Measurements from ENCODE around the gene B2M. TPM values are rescaled to one million over a fixed set of nuclear protein-coding genes. Genes with fewer than 3 reads are reported as not detected.

The B2M gene
- total RNA-seq, 4 donors from 2014 or later = 1,151 to 3,314 (median 1,975) TPM

GRCh38 chr15:44729408-44730127 lies 18.3 kb downstream of the B2M start:
- WGBS, 2 donors (ENCODE audit: low coverage in 1 of 2) = 4 to 5% methylated on average over 6 to 16 of the region's 21 CpGs
- H3K27me3 ChIP-seq = no peaks in the 10 kb centered on the region
- peak; percentile 1 for ATAC-seq
- peaks cover 0 to 58% (median 8%) of the 10 kb centered on the region in 3 donors for H3K4me1 ChIP-seq
- peak overlapping the region; percentile 83 to 96 (median 94) for H3K27ac ChIP-seq
- peak overlapping the region; percentile 50 to 75 for H3K4me3 ChIP-seq
- H3K36me3 ChIP-seq = peaks cover 0 to 12% of the 10 kb centered on the region in 2 donors
- TF ChIP-seq POLR2AphosphoS5 (IDR thresholded peaks at IDR 0.05) = no peak
- no peak for TF ChIP-seq EP300 (IDR thresholded peaks at IDR 0.05)
- no peaks in the 10 kb centered on the region for H3K9me3 ChIP-seq

DNA sequence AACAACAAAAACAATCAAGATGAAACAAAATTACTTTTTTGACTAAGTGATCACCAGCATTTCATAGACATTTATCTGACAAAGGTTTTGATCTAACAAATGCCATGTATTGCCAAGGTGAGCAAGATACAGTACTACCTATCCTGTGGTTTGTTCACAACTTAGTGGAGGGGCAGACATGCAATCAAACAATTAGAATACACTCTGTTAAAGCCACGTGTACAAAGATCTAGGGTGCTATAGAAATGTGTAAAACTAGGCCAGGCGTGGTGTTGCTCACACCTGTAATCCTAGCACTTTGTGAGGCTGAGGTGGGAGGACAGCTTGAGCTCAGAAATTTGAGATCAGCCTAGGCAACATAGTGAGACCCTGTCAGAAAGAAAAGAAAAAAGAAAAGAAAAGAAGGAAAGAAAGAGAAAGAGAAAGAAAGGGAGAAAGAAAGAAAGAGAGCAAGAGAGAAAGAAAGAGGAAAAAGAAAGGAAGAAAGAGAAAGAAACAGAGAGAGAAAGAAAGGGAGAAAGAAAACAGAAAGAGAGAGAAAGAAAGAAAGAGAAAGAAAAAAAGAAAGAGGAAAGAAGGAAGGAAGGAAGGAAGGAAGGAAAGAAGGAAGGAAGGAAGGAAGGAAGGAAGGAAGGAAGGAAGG lies 23.6 kb downstream of the B2M start:
- Histone ChIP-seq H3K36me3 (peaks cover 0 to 12% of the 10 kb centered on the region in 2 donors), H3K4me3 (no peak overlapping the region), H3K27me3 (no peaks in the 10 kb centered on the region), H3K9me3 (no peaks in the 10 kb centered on the region), H3K27ac (peak overlapping the region in 2 of 4 donors; percentile 19 to 58), H3K4me1 (peaks cover 0 to 36% (median 3%) of the 10 kb centered on the region in 3 donors)
- no peak for ATAC-seq
- no peak for TF ChIP-seq POLR2A (IDR thresholded peaks at IDR 0.05)
- no peak for TF ChIP-seq POLR2AphosphoS5 (IDR thresholded peaks at IDR 0.05)
- no peak for TF ChIP-seq EP300 (IDR thresholded peaks at IDR 0.05)
- no peak for TF ChIP-seq CTCF (IDR thresholded peaks at IDR 0.05)
- WGBS, 2 donors (ENCODE audit: low coverage in 1 of 2) = 60 to 67% methylated on average over 2 of the region's 2 CpGs

DNA sequence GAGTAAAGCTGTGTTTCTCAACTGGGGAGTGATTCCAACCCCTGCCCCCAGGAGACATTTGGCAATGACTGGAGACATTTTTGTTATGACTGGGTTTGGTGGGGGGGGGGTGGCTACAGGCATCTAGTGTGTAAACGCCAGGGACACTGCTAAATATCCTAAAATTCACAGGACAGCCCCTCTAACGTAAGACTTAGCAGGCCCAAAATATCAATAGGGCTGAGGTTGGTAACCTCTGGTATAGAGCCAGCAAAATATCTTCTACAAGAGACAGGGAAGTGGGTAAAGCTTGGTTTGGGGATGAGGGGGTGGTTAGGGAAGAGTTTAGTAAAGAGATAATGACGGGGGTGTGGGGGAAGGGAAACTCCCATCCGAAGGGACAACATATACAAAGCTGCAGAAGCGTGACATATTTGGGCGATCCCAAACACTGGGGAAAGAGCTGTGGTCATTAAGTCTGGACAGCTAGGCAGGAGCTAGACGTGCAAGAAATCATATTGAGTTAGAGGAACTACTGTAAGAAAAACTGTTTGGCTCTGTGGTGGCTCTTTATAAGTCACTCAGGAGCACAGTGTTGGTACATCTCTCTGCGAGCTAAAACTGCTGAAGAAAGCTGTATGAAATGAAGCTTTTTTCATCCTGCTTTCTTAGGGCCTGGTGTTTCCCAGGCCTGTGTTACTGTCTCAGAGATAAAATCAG lies 24.3 kb downstream of the B2M start:
- Histone ChIP-seq H3K4me3 (no peak overlapping the region), H3K9me3 (no peaks in the 10 kb centered on the region), H3K27ac (peak overlapping the region in 3 of 4 donors; percentile 19 to 58 (median 55)), H3K36me3 (peaks cover 0 to 12% of the 10 kb centered on the region in 2 donors), H3K4me1 (peaks cover 0 to 29% (median 3%) of the 10 kb centered on the region in 3 donors), H3K27me3 (no peaks in the 10 kb centered on the region)
- TF ChIP-seq POLR2AphosphoS5 (IDR thresholded peaks at IDR 0.05) (peak; percentile 5), EP300 (IDR thresholded peaks at IDR 0.05) (no peak), CTCF (IDR thresholded peaks at IDR 0.05) (peak in 2 of 4 experiments; percentile 12 to 15), POLR2A (IDR thresholded peaks at IDR 0.05) (no peak)
- WGBS, 2 donors (ENCODE audit: low coverage in 1 of 2) = 41 to 55% methylated on average over 4 to 8 of the region's 8 CpGs
- peak; percentile 71 for ATAC-seq

GRCh38 chr15:44736181-44736765 lies 25.0 kb downstream of the B2M start, which contains the start of gene TRIM69:
TRIM69 (plus strand) TSS chr15:44736528; CDS start chr15:44736705, 177 bp downstream.
- Histone ChIP-seq H3K9me3 (no peaks in the 10 kb centered on the region), H3K4me1 (peaks cover 0 to 23% (median 3%) of the 10 kb centered on the region in 3 donors), H3K27me3 (no peaks in the 10 kb centered on the region), H3K4me3 (no peak within 1 kb of the TSS), H3K36me3 (peaks cover 0 to 12% of the 10 kb centered on the region in 2 donors), H3K27ac (peak within 1 kb of the TSS in 3 of 4 donors; percentile 19 to 58 (median 55))
- no peak for ATAC-seq
- WGBS, 2 donors (ENCODE audit: low coverage in 1 of 2) = 73 to 86% methylated on average over 2 to 3 of the region's 3 CpGs
- no peak for TF ChIP-seq EP300 (IDR thresholded peaks at IDR 0.05)
- TF ChIP-seq CTCF (IDR thresholded peaks at IDR 0.05) = no peak
- no peak for TF ChIP-seq POLR2A (IDR thresholded peaks at IDR 0.05)
- TF ChIP-seq POLR2AphosphoS5 (IDR thresholded peaks at IDR 0.05) = no peak
